SW480 (cell line): ENCODE results near the gene MICU1.
A peak's percentile ranks its signal among the peaks of the same experiment; 100 is the strongest.
"Not testable (repeated sequence)": the region's sequence is repeated elsewhere in the genome, so short reads cannot be mapped to it uniquely, and the experiment has no call there.

Experiments used
- DNase-seq: peaks from one replicate; pipeline ENCODE4 v3.0.0-alpha.2; 2016; ENCODE audit warnings: low spot score

Gene MICU1

GRCh38 chr10:72386916-72387586 lies 238.8 kb downstream of the MICU1 start:
- peak; percentile 21 for DNase-seq

GRCh38 chr10:72385724-72386123 lies 240.2 kb downstream of the MICU1 start:
- DNase-seq, result no peak

- DNase-seq, result not testable (repeated sequence)
Measured at GRCh38 chr10:72384982-72385381, 240.9 kb downstream of the MICU1 start.

- no peak for DNase-seq
Measured at GRCh38 chr10:72379776-72380175, 246.1 kb downstream of the MICU1 start.

GRCh38 chr10:72379062-72379461 lies 246.8 kb downstream of the MICU1 start:
- DNase-seq, result no peak

GRCh38 chr10:72375585-72375984 lies 250.3 kb downstream of the MICU1 start:
- peak; percentile 6 for DNase-seq

- no peak for DNase-seq
Measured at GRCh38 chr10:72375173-72375572, 250.7 kb downstream of the MICU1 start.

GRCh38 chr10:72370201-72370722 lies 255.6 kb downstream of the MICU1 start:
- DNase-seq, result no peak

- DNase-seq, result no peak
Measured at GRCh38 chr10:72367301-72367960, 258.4 kb downstream of the MICU1 start.

- DNase-seq, result no peak
Measured at GRCh38 chr10:72365106-72365895, 260.6 kb downstream of the MICU1 start.

GRCh38 chr10:72364239-72364777 lies 261.6 kb downstream of the MICU1 start:
- DNase-seq, result peak; percentile 73

- no peak for DNase-seq
Measured at GRCh38 chr10:72356987-72357386, 268.9 kb downstream of the MICU1 start.

- DNase-seq, result no peak
Measured at GRCh38 chr10:72356115-72356514, 269.8 kb downstream of the MICU1 start.

- DNase-seq, result no peak
Measured at GRCh38 chr10:72355214-72355555, 270.7 kb downstream of the MICU1 start.

GRCh38 chr10:72354356-72355213 lies 271.3 kb downstream of the MICU1 start, which contains the start of gene DNAJB12:
DNAJB12 (minus strand) TSS chr10:72354919; CDS start chr10:72354897, 22 bp downstream.
- DNase-seq, result peak; percentile 97

GRCh38 chr10:72353965-72354355 lies 271.9 kb downstream of the MICU1 start:
- DNase-seq, result no peak

- no peak for DNase-seq
Measured at GRCh38 chr10:72353028-72353964, 272.6 kb downstream of the MICU1 start.

- no peak for DNase-seq
Measured at GRCh38 chr10:72351479-72351878, 274.4 kb downstream of the MICU1 start.

GRCh38 chr10:72349438-72349837 lies 276.4 kb downstream of the MICU1 start:
- DNase-seq, result no peak

GRCh38 chr10:72348282-72348681 lies 277.6 kb downstream of the MICU1 start:
- DNase-seq, result no peak
